BJ (cell line): ENCODE results near the gene BTRC. TPM values are rescaled to one million over a fixed set of nuclear protein-coding genes. Genes with fewer than 3 reads are reported as not detected.

ENCODE experiments used
- CTCF ChIA-PET: fragments of 350-600 bp; formaldehyde crosslinking; extraction: SDS; loops from one replicate; lab custom pipeline; 2021; ENCODE audit warnings: antibody characterized with exemption, inconsistent platforms; lab: Yijun Ruan, JAX
- POLR2A ChIA-PET: fragments of 300-600 bp; sonication (Branson Sonifier 250); formaldehyde crosslinking; extraction: SDS; loops from one replicate; lab custom pipeline; 2021; ENCODE audit warnings: antibody characterized with exemption; lab: Charles Lee
- DNase-seq: peaks from one replicate; pipeline ENCODE4 v3.0.0-alpha.2; 2011; ENCODE audit warnings: low read depth
- H3K27me3 ChIP-seq: 2 replicates; pipeline ENCODE4 v1.6.0; 2011; ENCODE audit warnings: low read length; ENCODE audit not compliant: control insufficient read depth, insufficient read depth
- H3K36me3 ChIP-seq: 2 replicates; pipeline ENCODE4 v1.5.1; 2011; ENCODE audit warnings: low read length; ENCODE audit not compliant: control insufficient read depth, insufficient read depth
- H3K4me3 ChIP-seq: 2 replicates; pipeline ENCODE4 v1.5.1; 2011; ENCODE audit warnings: low read depth, mild to moderate bottlenecking, control low read depth, low read length
- CTCF ChIP-seq: IDR thresholded peaks from 2 replicates; pipeline ENCODE4 v1.5.1; 2011; ENCODE audit warnings: low read depth, mild to moderate bottlenecking, control low read depth, inconsistent platforms, low read length, moderate library complexity; ENCODE audit not compliant: insufficient read depth
- polyA plus RNA-seq: library from polyadenylated mRNA; depleted of rRNA; stranded (reverse); fragments of >200 nt; gene quantifications from 2 replicates; pipeline ENCODE4 v1.2.3, GENCODE V29; 2011

BTRC gene
- polyA plus RNA-seq, 1 experiment = 9.1 TPM

GRCh38 chr10:101575091-101575490, 221.1 kb downstream of the BTRC start:
- Histone ChIP-seq H3K4me3 (no peak overlapping the region), H3K36me3 (peaks cover 12% of the 10 kb centered on the region), H3K27me3 (no peaks in the 10 kb centered on the region)
- ChIA-PET POLR2A (interaction anchor here (0.6 kb wide), 1 partner anchor 26 kb away, joined by 3 read pairs; no protein-coding TSS in a partner anchor), CTCF (interaction anchor here (0.9 kb wide), 1 partner anchor 32 kb away, joined by 3 read pairs; no protein-coding TSS in a partner anchor)
- DNase-seq = no peak
- TF ChIP-seq CTCF = no peak

- ChIA-PET CTCF (interaction anchor here (0.9 to 1.8 kb wide), 3 partner anchors 31 to 362 kb away, joined by 3 to 8 read pairs (median 4); no protein-coding TSS in a partner anchor), POLR2A (interaction anchor here (0.6 kb wide), 1 partner anchor 26 kb away, joined by 3 read pairs; no protein-coding TSS in a partner anchor)
- no peak for TF ChIP-seq CTCF
- Histone ChIP-seq H3K36me3 (peaks cover 16% of the 10 kb centered on the region), H3K4me3 (no peak overlapping the region), H3K27me3 (no peaks in the 10 kb centered on the region)
- DNase-seq = no peak
Measured at GRCh38 chr10:101575580-101576210, 221.7 kb downstream of the BTRC start.

- no peak for DNase-seq
- Histone ChIP-seq H3K36me3 (peaks cover 18% of the 10 kb centered on the region), H3K27me3 (no peaks in the 10 kb centered on the region), H3K4me3 (no peak overlapping the region)
- ChIA-PET CTCF (interaction anchor here (0.6 to 1.8 kb wide), 4 partner anchors 55 to 363 kb away, joined by 4 to 8 read pairs (median 5); no protein-coding TSS in a partner anchor), POLR2A (interaction anchor here (0.5 kb wide), 1 partner anchor 363 kb away, joined by 3 read pairs; no protein-coding TSS in a partner anchor)
- TF ChIP-seq CTCF = no peak
Measured at GRCh38 chr10:101576211-101576863, 222.4 kb downstream of the BTRC start.

- Histone ChIP-seq H3K27me3 (no peaks in the 10 kb centered on the region), H3K4me3 (no peak overlapping the region), H3K36me3 (peaks cover 18% of the 10 kb centered on the region)
- TF ChIP-seq CTCF = no peak
- no peak for DNase-seq
- CTCF ChIA-PET = interaction anchor here (0.6 to 7.5 kb wide), 4 partner anchors 7 to 364 kb away, joined by 6 to 61 read pairs (median 7); partner anchors contain the start of genes DPCD and POLL
- POLR2A ChIA-PET = no interaction called here
Measured at GRCh38 chr10:101577121-101577871, 223.3 kb downstream of the BTRC start.
